AG10803 (cell line): Measurements from ENCODE around the gene FOXJ1.

ENCODE experiments used
- DNase-seq: peaks from one replicate; pipeline ENCODE4 v3.0.0; 2010; ENCODE audit warnings: low read depth
- H3K4me3 ChIP-seq: 2 replicates; pipeline ENCODE4 v1.5.1; 2011; ENCODE audit warnings: mild to moderate bottlenecking, low read length, control low read depth
- CTCF ChIP-seq: conservative IDR thresholded peaks from 2 replicates; pipeline ENCODE4 v1.5.1; 2011; ENCODE audit warnings: mild to moderate bottlenecking, low read length, control low read depth, inconsistent platforms

Gene FOXJ1

GRCh38 chr17:76154292-76154691, 13.2 kb upstream of the FOXJ1 start:
- no peak for TF ChIP-seq CTCF
- H3K4me3 ChIP-seq: no peak overlapping the region
- DNase-seq: no peak

- peak; percentile 11 for DNase-seq
- H3K4me3 ChIP-seq: no peak overlapping the region
- TF ChIP-seq CTCF: peak; percentile 31
These were observed 12.6 kb upstream of the FOXJ1 start for GRCh38 chr17:76153640-76154039.

GRCh38 chr17:76153202-76153601, 12.2 kb upstream of the FOXJ1 start:
- TF ChIP-seq CTCF: no peak
- no peak overlapping the region for H3K4me3 ChIP-seq
- no peak for DNase-seq

GRCh38 chr17:76152591-76152990, 11.5 kb upstream of the FOXJ1 start:
- no peak overlapping the region for H3K4me3 ChIP-seq
- no peak for TF ChIP-seq CTCF
- DNase-seq: no peak

- no peak for DNase-seq
- TF ChIP-seq CTCF: no peak
- H3K4me3 ChIP-seq: no peak overlapping the region
These were observed 10.9 kb upstream of the FOXJ1 start for GRCh38 chr17:76151896-76152454.

- DNase-seq: no peak
- no peak for TF ChIP-seq CTCF
- H3K4me3 ChIP-seq: no peak overlapping the region
These were observed 9.9 kb upstream of the FOXJ1 start for GRCh38 chr17:76150712-76151622.

GRCh38 chr17:76149214-76149613, 8.2 kb upstream of the FOXJ1 start:
- TF ChIP-seq CTCF: no peak
- no peak overlapping the region for H3K4me3 ChIP-seq

More at GRCh38 chr17:76149214-76149613, 8.2 kb upstream of the FOXJ1 start:
- no peak for DNase-seq
